GM23338 (cell line): ENCODE measurements around the gene RHOA. TPM values are rescaled to one million over a fixed set of nuclear protein-coding genes. Genes with fewer than 3 reads are reported as not detected.

Source experiments
- ATAC-seq: fragments of 200-7000 bp; cut with Tn5 transposase; 3 replicates; pipeline ENCODE4 v1.9.1; 2020
- DNase-seq: peaks from one replicate; pipeline ENCODE4 v3.0.0-alpha.2; 2015; ENCODE audit warnings: low spot score
- H2AFZ ChIP-seq: fragments of 200-600 bp; sonication (generic); 2 replicates; pipeline ENCODE4 v1.8.0; 2016; ENCODE audit warnings: antibody characterized with exemption, mild to moderate bottlenecking, moderate library complexity
- H3F3A ChIP-seq: fragments of 200-600 bp; sonication (generic); replicated peaks from 2 replicates; pipeline ENCODE4 v1.8.0; 2017; ENCODE audit warnings: antibody characterized with exemption, mixed run types, low read depth
- H3K27ac ChIP-seq: fragments of 200-600 bp; sonication (generic); 2 replicates; pipeline ENCODE4 v1.6.1; 2016; ENCODE audit warnings: low read depth
- H3K27me3 ChIP-seq: fragments of 200-600 bp; sonication (generic); 2 replicates; pipeline ENCODE4 v1.8.0; 2016; ENCODE audit warnings: mild to moderate bottlenecking, mixed run types, moderate library complexity; ENCODE audit not compliant: insufficient read depth
- H3K36me3 ChIP-seq: fragments of 200-600 bp; sonication (generic); 2 replicates; pipeline ENCODE4 v1.8.0; 2016; ENCODE audit warnings: mild to moderate bottlenecking; ENCODE audit not compliant: insufficient read depth
- H3K4me1 ChIP-seq: fragments of 200-600 bp; sonication (generic); 2 replicates; pipeline ENCODE4 v1.8.0; 2016; ENCODE audit warnings: mild to moderate bottlenecking, moderate library complexity; ENCODE audit not compliant: insufficient read depth
- H3K4me2 ChIP-seq: fragments of 200-600 bp; sonication (generic); 2 replicates; pipeline ENCODE4 v1.7.1; 2017; ENCODE audit warnings: mixed run types
- H3K4me3 ChIP-seq: fragments of 200-600 bp; sonication (generic); 2 replicates; pipeline ENCODE4 v1.6.1; 2016; ENCODE audit warnings: mixed run types
- H3K79me2 ChIP-seq: fragments of 200-600 bp; sonication (generic); replicated peaks from 2 replicates; pipeline ENCODE4 v1.8.0; 2017; ENCODE audit warnings: mild to moderate bottlenecking; ENCODE audit not compliant: insufficient read depth
- H3K9me2 ChIP-seq: fragments of 200-600 bp; sonication (generic); 2 replicates; pipeline ENCODE4 v1.8.0; 2017; ENCODE audit not compliant: insufficient read depth
- H4K20me1 ChIP-seq: fragments of 200-600 bp; sonication (generic); replicated peaks from 2 replicates; pipeline ENCODE4 v1.8.0; 2017; ENCODE audit warnings: mild to moderate bottlenecking; ENCODE audit not compliant: insufficient read depth
- H3K27ac Mint-ChIP-seq: 2 replicates; pipeline ENCODE4 v1.8.0; 2020; ENCODE audit warnings: inconsistent platforms, mild to moderate bottlenecking, moderate library complexity, mixed read lengths
- H3K27me3 Mint-ChIP-seq: 3 replicates; pipeline ENCODE4 v1.8.0; 2022; ENCODE audit warnings: low read depth, mild to moderate bottlenecking, moderate library complexity, mixed read lengths, inconsistent platforms; ENCODE audit not compliant: insufficient read depth, poor library complexity
- H3K36me3 Mint-ChIP-seq: 3 replicates; pipeline ENCODE4 v1.8.0; 2021; ENCODE audit warnings: low read depth, mild to moderate bottlenecking, inconsistent platforms, moderate library complexity, mixed read lengths
- H3K4me1 Mint-ChIP-seq: 3 replicates; pipeline ENCODE4 v1.8.0; 2020; ENCODE audit warnings: mild to moderate bottlenecking, inconsistent platforms, mixed read lengths
- H3K4me3 Mint-ChIP-seq: 3 replicates; pipeline ENCODE4 v1.8.0; 2021; ENCODE audit warnings: moderate library complexity, mild to moderate bottlenecking, inconsistent platforms, mixed read lengths
- H3K9me3 Mint-ChIP-seq: 3 replicates; pipeline ENCODE4 v1.8.0; 2020; ENCODE audit warnings: moderate library complexity, mild to moderate bottlenecking, inconsistent platforms, mixed read lengths
- CTCF ChIP-seq, 2 experiments: fragments of 200-600 bp in 1 of 2; sonication (generic) in 1 of 2; conservative IDR thresholded peaks; 2 replicates each; pipeline versions ENCODE4 v1.5.1 to v1.6.1; 2016 to 2017; ENCODE audit warnings: antibody characterized with exemption in 2 of 2, low read depth in 2 of 2, mild to moderate bottlenecking in 2 of 2, moderate library complexity in 1 of 2
- EZH2 ChIP-seq: fragments of 200-600 bp; sonication (generic); IDR thresholded peaks from one replicate; pipeline ENCODE4 v1.8.0; 2017; ENCODE audit warnings: antibody characterized with exemption, mild to moderate bottlenecking, low read depth; ENCODE audit not compliant: unreplicated experiment
- STAT1 ChIP-seq: IDR thresholded peaks from one replicate; pipeline ENCODE4 v1.6.1; 2016; ENCODE audit warnings: antibody characterized with exemption; ENCODE audit not compliant: unreplicated experiment
- ZNF114 ChIP-seq: fragments of 250-450 bp; sonication (Bioruptor Pico); IDR thresholded peaks from 2 replicates; pipeline ENCODE4 v1.5.0; 2020; ENCODE audit warnings: mild to moderate bottlenecking, moderate library complexity
- ZNF462 ChIP-seq: fragments of 250-450 bp; sonication (Bioruptor Pico); IDR thresholded peaks from 2 replicates; pipeline ENCODE4 v1.5.0; 2020; ENCODE audit warnings: mild to moderate bottlenecking, moderate library complexity
- polyA plus RNA-seq: library from polyadenylated mRNA; unstranded; fragments of >200 nt; fragmentation: Nextera tagmentation; extraction: Ambion mirVana; gene quantifications from 2 replicates; pipeline ENCODE4 v1.2.1, GENCODE V29; 2016
- total RNA-seq: library from RNA; depleted of rRNA; stranded (reverse); fragments of >200 nt; shearing (Covaris generic); gene quantifications from 2 replicates; pipeline ENCODE4 v1.2.3, GENCODE V29; 2014; rRNA removed

RHOA gene
- total and polyA plus RNA-seq, 2 experiments from 2014 or later, result 248 to 373 TPM

- H3K9me2 ChIP-seq, result no peaks in the 10 kb centered on the region
- H3K27me3 Mint-ChIP-seq, result no peaks in the 10 kb centered on the region
- no peak overlapping the region for H3K27ac ChIP-seq
- H3K4me2 ChIP-seq, result no peak overlapping the region
- no peaks in the 10 kb centered on the region for H4K20me1 ChIP-seq
- no peak overlapping the region for H2AFZ ChIP-seq
- H3K27me3 ChIP-seq, result no peaks in the 10 kb centered on the region
- no peak for ATAC-seq
- peaks cover 25% of the 10 kb centered on the region; the same call in 2 of the 3 replicates for H3K36me3 Mint-ChIP-seq
- no peak for TF ChIP-seq ZNF114
- TF ChIP-seq STAT1, result no peak
- no peak for TF ChIP-seq CTCF (conservative IDR thresholded peaks at IDR 0.05; ENCODE audit: low read depth in 2 of 2)
- no peak for TF ChIP-seq ZNF462 (CRISPR knock-in tag)
- no peak for TF ChIP-seq EZH2
- no peak overlapping the region for H3K4me3 ChIP-seq
- DNase-seq, result no peak
- no peaks in the 10 kb centered on the region for H3K79me2 ChIP-seq
- no peaks in the 10 kb centered on the region for H3K9me3 Mint-ChIP-seq
- peaks cover 7% of the 10 kb centered on the region; the same call in 1 of the 2 replicates for H3K36me3 ChIP-seq
- H3K4me3 Mint-ChIP-seq, result no peak overlapping the region
- peaks cover 5% of the 10 kb centered on the region; the same call in 2 of the 3 replicates for H3K4me1 Mint-ChIP-seq
- H3F3A ChIP-seq, result no peaks in the 10 kb centered on the region
- no peaks in the 10 kb centered on the region; the same call in 1 of the 2 replicates for H3K4me1 ChIP-seq
- H3K27ac Mint-ChIP-seq, result no peak overlapping the region; the same call in 1 of the 2 replicates
Observed at GRCh38 chr3:49310677-49311076, 101.1 kb downstream of the RHOA start.

Other genes with a start within 250 kb of the RHOA start
- gene CCDC71, start 245.6 kb downstream of the RHOA start, total RNA-seq, result 37.4 and 44.2 TPM in 2 replicates
- gene CCDC71, start 245.6 kb downstream of the RHOA start, polyA plus RNA-seq, result 1.9 and 2.6 TPM in 2 replicates
- 11.1 and 15.0 TPM in 2 replicates for gene KLHDC8B, start 240.4 kb downstream of the RHOA start, total RNA-seq
- 4.7 and 5.5 TPM in 2 replicates for gene KLHDC8B, start 240.4 kb downstream of the RHOA start, polyA plus RNA-seq
- 2.4 and 5.4 TPM in 2 replicates for gene C3orf62, start 134.7 kb downstream of the RHOA start, total RNA-seq
- 1.6 and 3.3 TPM in 2 replicates for gene C3orf62, start 134.7 kb downstream of the RHOA start, polyA plus RNA-seq
- gene USP4, start 71.9 kb downstream of the RHOA start, total RNA-seq, result 13.3 and 16.9 TPM in 2 replicates
- gene USP4, start 71.9 kb downstream of the RHOA start, polyA plus RNA-seq, result 20.3 and 27.8 TPM in 2 replicates
- gene GPX1, start 53.6 kb downstream of the RHOA start, total RNA-seq, result 228 and 247 TPM in 2 replicates
- gene GPX1, start 53.6 kb downstream of the RHOA start, polyA plus RNA-seq, result 394 and 404 TPM in 2 replicates
- gene TCTA, start 447 bp upstream of the RHOA start, total RNA-seq, result 5.0 and 9.7 TPM in 2 replicates
- 3.9 and 4.0 TPM in 2 replicates for gene TCTA, start 447 bp upstream of the RHOA start, polyA plus RNA-seq
- gene AMT, start 10.5 kb upstream of the RHOA start, total RNA-seq, result 32.8 and 39.9 TPM in 2 replicates
- 34.1 and 35.6 TPM in 2 replicates for gene AMT, start 10.5 kb upstream of the RHOA start, polyA plus RNA-seq
- 5.9 and 7.3 TPM in 2 replicates for gene NICN1, start 17.3 kb upstream of the RHOA start, total RNA-seq
- 2.8 and 4.2 TPM in 2 replicates for gene NICN1, start 17.3 kb upstream of the RHOA start, polyA plus RNA-seq
- gene DAG1, start 58.3 kb upstream of the RHOA start, total RNA-seq, result 152 and 167 TPM in 2 replicates
- 29.6 and 29.9 TPM in 2 replicates for gene DAG1, start 58.3 kb upstream of the RHOA start, polyA plus RNA-seq
- gene BSN, start 142.5 kb upstream of the RHOA start, total RNA-seq, result 5.1 and 5.4 TPM in 2 replicates
- gene BSN, start 142.5 kb upstream of the RHOA start, polyA plus RNA-seq, result 0.38 and 0.50 TPM in 2 replicates